SK-N-MC (cell line): ENCODE data around the gene TOM1L2.

Source experiments
- DNase-seq: peaks from one replicate; pipeline ENCODE4 v3.0.0-alpha.2; 2011; ENCODE audit warnings: low read depth, low spot score
- H3K27ac ChIP-seq: fragments of 200-600 bp; sonication (generic); 2 replicates; pipeline ENCODE4 v1.5.1; 2016; ENCODE audit warnings: mixed run types
- H3K36me3 ChIP-seq: fragments of 200-600 bp; sonication (generic); 2 replicates; pipeline ENCODE4 v1.6.1; 2017; ENCODE audit warnings: antibody characterized with exemption, low read length, mixed read lengths; ENCODE audit not compliant: insufficient read depth
- H3K4me3 ChIP-seq: fragments of 200-600 bp; sonication (generic); 2 replicates; pipeline ENCODE4 v1.5.1; 2016
- H3K9ac ChIP-seq: fragments of 200-600 bp; sonication (generic); 2 replicates; pipeline ENCODE4 v1.8.0; 2017; ENCODE audit warnings: mixed run types, mixed read lengths; ENCODE audit not compliant: insufficient read length
- H3K9me3 ChIP-seq: fragments of 200-600 bp; sonication (generic); 2 replicates; pipeline ENCODE4 v1.6.1; 2017; ENCODE audit warnings: low read depth, mild to moderate bottlenecking, antibody characterized with exemption, low read length, moderate library complexity, mixed read lengths
- EZH2 ChIP-seq: fragments of 200-600 bp; sonication (generic); IDR thresholded peaks from one replicate; pipeline ENCODE4 v1.6.1; 2017; ENCODE audit warnings: antibody characterized with exemption
- FOXP2 ChIP-seq: optimal IDR thresholded peaks from 2 replicates; pipeline ENCODE3; 2011; ENCODE audit warnings: mild to moderate bottlenecking, moderate library complexity; ENCODE audit not compliant: insufficient read depth; ENCODE audit errors: extremely low read length, control extremely low read depth
- POLR2AphosphoS5 ChIP-seq: IDR thresholded peaks from 2 replicates; pipeline ENCODE4 v1.6.1; 2012; ENCODE audit warnings: mild to moderate bottlenecking, low read depth, low read length, borderline replicate concordance

The TOM1L2 gene

DNA sequence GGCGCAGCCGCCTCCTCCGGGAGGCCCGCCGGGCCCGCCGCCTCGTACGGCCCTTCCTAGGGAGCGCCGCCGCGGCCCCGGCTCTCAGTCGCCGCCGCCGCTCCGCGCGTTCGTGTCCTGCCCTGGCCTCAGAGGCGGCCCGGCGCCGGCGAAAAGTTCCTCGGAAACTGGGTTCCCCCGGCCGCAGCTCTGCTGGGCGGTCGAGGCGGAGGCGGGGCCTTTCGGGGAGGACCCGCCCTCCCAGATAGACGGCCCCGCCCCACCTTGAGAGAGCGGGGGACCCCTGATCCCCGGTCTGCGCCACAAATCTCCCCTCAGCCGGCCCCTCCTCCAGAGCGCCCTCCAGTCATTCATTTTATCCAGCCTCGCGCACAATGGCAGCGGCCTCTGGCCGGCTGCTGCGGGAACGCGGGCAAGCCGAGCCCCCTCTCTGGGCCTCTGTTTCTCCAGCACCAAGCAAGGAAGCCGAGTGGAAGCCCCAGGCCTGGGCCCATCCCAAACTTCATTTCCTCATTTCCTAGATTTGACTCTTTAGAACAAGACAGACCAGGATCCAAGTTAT lies 135.3 kb downstream of the TOM1L2 start, which contains the start of gene SREBF1:
Gene SREBF1, minus strand, starts transcription at position 169 of the 562 bp plus-strand sequence. CDS start 169 bp downstream, outside the sequence.
- no peak for DNase-seq

DNA sequence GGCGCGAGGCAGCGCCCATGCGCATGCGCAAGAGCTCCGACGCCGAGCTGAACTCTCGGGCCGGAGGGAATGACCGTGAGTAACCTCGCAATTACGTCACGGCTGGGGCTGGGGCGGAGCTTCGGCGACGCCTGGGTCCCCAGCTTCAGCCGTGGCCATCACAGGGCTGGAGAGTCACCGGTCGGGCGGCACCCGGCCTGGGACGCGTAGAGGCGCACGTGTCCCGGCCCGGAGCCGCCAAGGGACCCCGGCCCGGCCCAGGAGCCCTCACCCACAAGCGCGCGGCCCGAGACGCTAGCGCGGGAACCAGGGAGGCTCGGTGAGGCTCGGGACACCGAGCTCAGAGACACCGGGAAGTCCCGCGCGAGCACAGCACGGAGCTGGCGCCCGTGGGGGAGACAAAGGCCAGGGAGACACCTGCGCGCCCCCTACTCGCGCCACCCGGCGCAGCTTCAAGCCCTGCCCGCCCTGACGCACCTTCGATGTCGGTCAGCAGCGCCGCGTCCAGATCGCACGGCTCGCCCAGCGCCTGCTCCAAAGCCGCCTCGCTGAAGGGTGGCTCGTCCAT lies 135.9 kb downstream of the TOM1L2 start:
- peak overlapping the region; percentile 98 for H3K9ac ChIP-seq
- TF ChIP-seq POLR2AphosphoS5 (peak; percentile 79), EZH2 (no peak)
- no peaks in the 10 kb centered on the region for H3K9me3 ChIP-seq
- peak overlapping the region; percentile 92 for H3K4me3 ChIP-seq
- peaks cover 16% of the 10 kb centered on the region; the same call in 1 of the 2 replicates for H3K36me3 ChIP-seq
- no peak for DNase-seq
- H3K27ac ChIP-seq = peak overlapping the region; percentile 94

More for the DNA sequence above, 135.3 kb downstream of the TOM1L2 start, which contains the start of gene SREBF1:
- Histone ChIP-seq H3K36me3 (peaks cover 12% of the 10 kb centered on the region; the same call in 1 of the 2 replicates), H3K27ac (peak within 1 kb of the TSS; percentile 94), H3K9me3 (no peaks in the 10 kb centered on the region), H3K4me3 (peak within 1 kb of the TSS; percentile 92), H3K9ac (peak within 1 kb of the TSS; percentile 98)
- no peak for TF ChIP-seq EZH2
- TF ChIP-seq FOXP2 = no peak
- TF ChIP-seq POLR2AphosphoS5 = no peak

DNA sequence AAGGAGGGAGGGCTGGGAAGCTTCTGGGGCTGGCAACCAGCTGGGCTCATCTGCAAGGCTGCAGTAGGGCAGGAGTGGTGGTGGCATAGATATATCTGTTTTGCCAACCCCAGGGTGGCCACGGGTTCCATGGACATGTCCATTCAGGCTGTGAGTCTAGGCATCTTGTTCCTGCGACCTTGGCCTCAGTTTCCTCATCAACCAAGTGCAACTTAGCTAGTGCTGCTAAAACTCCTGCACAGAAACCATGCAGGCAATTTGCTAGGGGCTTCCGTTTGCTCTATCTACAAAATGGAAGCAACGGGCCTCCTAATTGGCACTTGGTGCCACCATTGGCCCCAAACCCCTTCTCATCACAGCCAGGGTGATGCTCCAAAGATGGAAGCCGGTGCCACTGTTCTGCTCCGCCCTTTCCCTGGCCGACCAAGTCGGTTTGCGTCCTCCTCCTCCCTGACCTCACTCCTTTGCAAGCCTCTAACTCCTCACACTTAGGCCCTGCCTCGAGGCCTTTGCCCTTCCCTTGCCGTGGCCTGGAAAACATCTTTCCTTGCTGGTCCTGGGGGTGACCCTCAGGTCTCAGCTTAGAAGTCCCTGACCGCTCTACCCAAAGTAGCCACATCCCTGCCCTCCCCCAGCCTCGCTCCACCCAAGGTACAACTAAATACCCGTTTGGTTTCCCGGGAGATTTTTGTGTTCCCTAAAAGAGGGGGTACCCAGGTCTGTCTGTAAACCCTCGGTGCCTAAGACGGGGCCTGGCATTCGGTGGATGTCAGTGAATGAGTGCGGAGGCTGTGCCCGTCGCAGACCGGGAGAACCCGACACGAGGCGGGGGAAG lies 136.6 kb downstream of the TOM1L2 start:
- TF ChIP-seq EZH2 (no peak), FOXP2 (no peak), POLR2AphosphoS5 (no peak)
- peak overlapping the region; percentile 98 for H3K9ac ChIP-seq
- no peaks in the 10 kb centered on the region for H3K9me3 ChIP-seq
- no peak for DNase-seq
- H3K27ac ChIP-seq = peak overlapping the region; percentile 77
- peak overlapping the region; percentile 92 for H3K4me3 ChIP-seq
- H3K36me3 ChIP-seq = peaks cover 16% of the 10 kb centered on the region; the same call in 1 of the 2 replicates

DNA sequence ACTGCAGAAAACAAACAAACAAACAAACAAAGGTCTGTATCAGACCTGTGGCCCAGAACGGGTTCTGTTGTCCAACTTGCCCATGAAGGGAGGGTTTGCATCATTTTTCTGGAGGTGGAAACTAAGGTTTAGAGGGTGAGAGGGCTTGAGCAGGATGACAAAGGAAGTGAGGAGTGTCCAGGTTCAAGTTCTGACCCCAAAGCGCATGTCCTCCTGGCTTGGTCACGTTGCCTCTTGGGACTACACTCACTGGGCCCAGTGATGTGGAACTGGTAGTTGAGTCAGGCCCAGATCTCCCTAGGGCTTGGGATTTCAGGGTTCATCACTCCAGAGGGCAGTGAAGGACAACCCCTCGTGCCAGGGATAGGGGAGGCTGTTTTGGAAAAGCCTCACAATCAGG lies 137.2 kb downstream of the TOM1L2 start:
- no peak for DNase-seq
- TF ChIP-seq POLR2AphosphoS5 = no peak
- TF ChIP-seq FOXP2 = no peak
- TF ChIP-seq EZH2 = no peak
- Histone ChIP-seq H3K36me3 (peaks cover 16% of the 10 kb centered on the region; the same call in 1 of the 2 replicates), H3K27ac (no peak overlapping the region), H3K4me3 (peak overlapping the region; percentile 92), H3K9ac (no peak overlapping the region), H3K9me3 (no peaks in the 10 kb centered on the region)

DNA sequence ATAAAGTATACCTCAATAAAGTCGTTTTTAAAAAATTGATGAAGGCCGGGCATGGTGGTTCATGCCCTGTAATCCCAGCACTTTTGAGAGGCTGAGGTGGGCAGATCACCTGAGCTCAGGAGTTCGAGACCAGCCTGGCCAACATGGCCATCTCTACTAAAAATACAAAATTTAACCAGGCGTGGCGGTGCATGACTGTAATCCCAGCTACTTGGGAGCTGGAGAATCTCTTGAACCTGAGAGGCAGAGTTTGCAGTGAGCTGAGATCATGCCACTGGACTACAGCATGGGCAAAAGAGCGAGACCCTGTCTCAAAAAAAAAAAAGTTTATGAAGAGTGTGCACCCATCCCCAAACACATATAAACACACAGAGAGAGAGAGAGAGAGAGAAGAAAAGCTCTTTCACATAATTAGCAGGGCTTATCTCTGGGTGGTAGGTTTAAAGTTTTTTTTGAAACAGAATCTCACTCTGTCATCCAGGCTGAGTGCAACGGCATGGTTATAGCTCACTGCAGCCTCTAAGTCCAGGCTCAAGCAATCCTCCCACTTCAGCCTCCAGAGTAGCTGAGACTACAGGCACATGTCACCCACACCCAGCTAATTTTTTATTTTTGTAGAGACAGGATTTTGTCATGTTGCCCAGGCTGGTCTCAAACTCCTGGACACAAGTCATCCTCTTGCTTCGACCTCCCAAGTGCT lies 138.4 kb downstream of the TOM1L2 start:
- H3K4me3 ChIP-seq = no peak overlapping the region
- TF ChIP-seq FOXP2 = no peak
- TF ChIP-seq POLR2AphosphoS5 = no peak
- no peak for TF ChIP-seq EZH2
- H3K36me3 ChIP-seq = peaks cover 16% of the 10 kb centered on the region; the same call in 1 of the 2 replicates
- DNase-seq = no peak
- no peaks in the 10 kb centered on the region for H3K9me3 ChIP-seq
- H3K9ac ChIP-seq = no peak overlapping the region
- peak overlapping the region; percentile 64; the same call in 1 of the 2 replicates for H3K27ac ChIP-seq

DNA sequence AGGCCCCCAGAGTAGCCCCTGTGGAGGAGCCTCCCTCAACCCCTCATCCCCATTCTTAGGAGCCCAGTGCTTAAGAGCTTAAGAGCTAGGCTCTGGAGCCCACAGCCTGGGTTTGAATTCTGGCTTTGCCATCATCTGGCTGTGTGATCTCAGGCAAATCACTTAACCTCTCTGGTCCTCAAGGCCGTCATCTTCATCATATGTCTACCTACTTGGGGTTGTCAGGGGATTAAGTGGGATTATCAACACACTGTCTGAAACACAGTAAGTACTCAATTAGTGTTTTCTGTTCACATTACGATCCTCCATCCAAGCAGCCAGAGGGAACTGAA lies 140.2 kb downstream of the TOM1L2 start:
- Histone ChIP-seq H3K9me3 (no peaks in the 10 kb centered on the region), H3K36me3 (peaks cover 16% of the 10 kb centered on the region; the same call in 1 of the 2 replicates), H3K4me3 (no peak overlapping the region), H3K9ac (no peak overlapping the region), H3K27ac (no peak overlapping the region)
- DNase-seq = no peak
- TF ChIP-seq EZH2 = no peak
- TF ChIP-seq FOXP2 = no peak
- no peak for TF ChIP-seq POLR2AphosphoS5

DNA sequence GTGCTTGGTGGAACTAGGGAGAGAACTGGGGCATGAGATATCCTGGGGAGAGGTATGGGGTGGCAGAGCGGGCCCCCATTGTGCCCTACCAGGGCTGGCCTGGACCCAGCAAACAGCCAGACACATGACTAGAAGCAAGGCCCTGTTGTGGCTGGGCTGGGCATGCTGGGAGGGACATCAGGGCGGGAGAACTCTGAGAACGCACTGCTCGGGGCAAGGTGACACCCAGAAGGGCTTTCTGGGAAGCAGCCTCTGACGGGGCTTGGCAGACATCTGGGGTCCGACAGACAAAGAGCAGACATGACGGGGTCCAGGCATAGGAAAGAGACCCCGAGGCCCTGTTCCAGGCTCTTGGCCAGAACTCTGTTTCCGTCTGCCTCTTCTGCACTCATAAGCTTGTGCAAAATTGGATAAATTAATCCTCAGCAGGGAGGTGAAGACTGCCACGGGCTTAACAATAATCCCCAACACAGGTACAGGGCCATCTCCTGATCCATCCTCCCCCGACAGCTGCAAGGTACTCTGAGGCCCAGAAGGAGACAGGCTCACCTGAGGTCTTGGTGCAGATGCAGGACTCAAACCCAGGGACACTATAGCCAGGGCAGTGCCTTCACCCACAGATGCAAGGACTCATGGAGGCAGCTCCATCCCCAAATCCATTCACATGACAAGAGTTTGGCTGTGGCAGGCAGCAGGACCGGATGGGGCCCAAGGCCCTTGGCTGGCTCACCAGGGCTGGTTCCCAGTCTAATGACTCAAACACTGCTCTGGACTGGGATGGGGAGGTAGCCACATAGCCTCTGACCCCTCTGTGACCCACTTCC lies 140.8 kb downstream of the TOM1L2 start:
- H3K9me3 ChIP-seq = no peaks in the 10 kb centered on the region
- TF ChIP-seq FOXP2 (no peak), POLR2AphosphoS5 (no peak), EZH2 (no peak)
- no peak overlapping the region for H3K9ac ChIP-seq
- no peak overlapping the region for H3K27ac ChIP-seq
- H3K4me3 ChIP-seq = no peak overlapping the region
- H3K36me3 ChIP-seq = peaks cover 16% of the 10 kb centered on the region; the same call in 1 of the 2 replicates
- DNase-seq = no peak
